K562 (cell line): Measurements from ENCODE around the gene FKBP2. TPM values are rescaled to one million over a fixed set of nuclear protein-coding genes. Genes with fewer than 3 reads are reported as not detected.
A peak's percentile ranks its signal among the peaks of the same experiment; 100 is the strongest.

ENCODE experiments used
- FOXA1 ChIP-seq: fragments of 450-650 bp; IDR thresholded peaks from 2 replicates; pipeline ENCODE4 v1.6.1; 2016; ENCODE audit warnings: mild to moderate bottlenecking, borderline replicate concordance
- FOXP1 ChIP-seq: sonication (generic); formaldehyde crosslinking; IDR thresholded peaks from 2 replicates; pipeline ENCODE4 v1.8.0; 2022; ENCODE audit warnings: mild to moderate bottlenecking, missing genetic modification reagents
- HMG20B ChIP-seq: fragments of 250-450 bp; sonication (Bioruptor Pico); IDR thresholded peaks from 2 replicates; pipeline ENCODE4 v1.5.0; 2021; ENCODE audit warnings: mild to moderate bottlenecking
- NBN ChIP-seq: fragments of 450-650 bp; IDR thresholded peaks from 2 replicates; pipeline ENCODE4 v1.6.1; 2016; ENCODE audit warnings: low read depth, mild to moderate bottlenecking
- NCOA1 ChIP-seq: fragments of 450-650 bp; IDR thresholded peaks from 2 replicates; pipeline ENCODE4 v1.6.1; 2016; ENCODE audit warnings: low read depth
- PHF20 ChIP-seq: fragments of 450-650 bp; IDR thresholded peaks from 2 replicates; pipeline ENCODE4 v1.6.1; 2018; ENCODE audit not compliant: partially characterized antibody
- POLR2A ChIP-seq: fragments of 450-650 bp; conservative IDR thresholded peaks from 2 replicates; pipeline ENCODE4 v1.6.1; 2016
- PRPF4 ChIP-seq: fragments of 200-400 bp; formaldehyde crosslinking; IDR thresholded peaks from one replicate; pipeline ENCODE4 v1.6.1; 2017; ENCODE audit warnings: low read length, low read depth, mild to moderate bottlenecking; ENCODE audit not compliant: insufficient read depth, poor library complexity, severe bottlenecking
- PYGO2 ChIP-seq: fragments of 450-650 bp; IDR thresholded peaks from 2 replicates; pipeline ENCODE4 v1.6.1; 2016; ENCODE audit warnings: mild to moderate bottlenecking, missing genetic modification characterization, moderate library complexity, missing compliant biosample characterization
- RBBP5 ChIP-seq: fragments of 200-600 bp; sonication (generic); IDR thresholded peaks from 2 replicates; pipeline ENCODE4 v1.6.1; 2012; ENCODE audit warnings: borderline replicate concordance, mild to moderate bottlenecking, low read length, control low read depth, inconsistent platforms; ENCODE audit not compliant: insufficient read depth, poor library complexity, severe bottlenecking
- RBM15 ChIP-seq: fragments of 200-400 bp; formaldehyde crosslinking; IDR thresholded peaks from 2 replicates; pipeline ENCODE4 v1.6.1; 2018; ENCODE audit warnings: mild to moderate bottlenecking, low read length, moderate library complexity; ENCODE audit not compliant: insufficient read depth
- RHOXF2B ChIP-seq: fragments of 250-450 bp; sonication (Bioruptor Pico); conservative IDR thresholded peaks from 2 replicates; pipeline ENCODE4 v1.5.1; 2021
- SMARCA4 ChIP-seq: fragments of 450-650 bp; IDR thresholded peaks from 2 replicates; pipeline ENCODE4 v1.6.1; 2016
- TAL1 ChIP-seq: fragments of 450-650 bp; IDR thresholded peaks from 2 replicates; pipeline ENCODE4 v1.6.1; 2016; ENCODE audit warnings: mild to moderate bottlenecking
- TCFL5 ChIP-seq: fragments of 250-450 bp; sonication (Bioruptor Pico); conservative IDR thresholded peaks from 2 replicates; pipeline ENCODE4 v1.6.1; 2021; ENCODE audit warnings: mild to moderate bottlenecking, moderate library complexity, matching md5 sums
- ZFP30 ChIP-seq: fragments of 250-450 bp; sonication (Bioruptor Pico); IDR thresholded peaks from 2 replicates; pipeline ENCODE4 v1.8.0; 2022; ENCODE audit warnings: moderate library complexity, mild to moderate bottlenecking, inconsistent platforms, borderline replicate concordance
- ZNF668 ChIP-seq: fragments of 250-450 bp; sonication (Bioruptor Pico); IDR thresholded peaks from 2 replicates; pipeline ENCODE4 v1.8.0; 2022; ENCODE audit warnings: mild to moderate bottlenecking, inconsistent platforms
- polyA plus RNA-seq, 8 experiments: library from polyadenylated mRNA; depleted of rRNA in 4 of 8; stranded (reverse) in 5 of 8; unstranded in 3 of 8; fragments of >200 nt; fragmentation: Nextera tagmentation in 2 of 8; fragmentation: Illumina TruSeq in 1 of 8; extraction: Ambion mirVana in 2 of 8; extraction: Trizol in 1 of 8; gene quantifications; 2 replicates each; pipeline versions ENCODE4 v1.2.1 to v1.2.3, GENCODE V29; 2011 to 2014; ENCODE audit warnings: inconsistent platforms in 1 of 8, missing spikeins in 1 of 8
- total RNA-seq, 7 experiments: library from RNA; depleted of rRNA in 6 of 7; stranded (reverse); fragments of >200 nt in 6 of 7; fragmentation: Illumina TruSeq in 2 of 7; extraction: Trizol in 2 of 7; gene quantifications; 2 replicates each; pipeline versions ENCODE4 v1.2.1 to v1.2.3, GENCODE V29; 2011 to 2021; ENCODE audit warnings: low replicate concordance in 1 of 7
- TF ChIP-seq, protein P1 (sequence below): fragments of 200-400 bp; formaldehyde crosslinking; IDR thresholded peaks from 2 replicates; pipeline ENCODE4 v1.6.1; 2017; ENCODE audit warnings: mild to moderate bottlenecking, low read depth, low read length, moderate library complexity
- TF ChIP-seq, protein P2 (sequence below): fragments of 250-450 bp; sonication (Bioruptor Pico); IDR thresholded peaks from 2 replicates; pipeline ENCODE4 v1.5.0; 2021; ENCODE audit warnings: mild to moderate bottlenecking, borderline replicate concordance
- TF ChIP-seq, protein P3 (sequence below), 2 experiments: fragments of 450-650 bp in 1 of 2; IDR thresholded peaks; 2 replicates each; pipeline ENCODE4 v1.6.1; 2011 to 2017; ENCODE audit warnings: low read depth in 2 of 2, antibody characterized with exemption in 1 of 2, borderline replicate concordance in 1 of 2, low read length in 1 of 2, mild to moderate bottlenecking in 1 of 2, mixed read lengths in 1 of 2; ENCODE audit not compliant: control insufficient read depth in 1 of 2

Gene FKBP2
- total and polyA plus RNA-seq, 9 of the 15 experiments (the other 6 are each of a cell fraction or from before 2014, with no cell fraction given): 3.5 to 151 (median 58.1) TPM

DNA sequence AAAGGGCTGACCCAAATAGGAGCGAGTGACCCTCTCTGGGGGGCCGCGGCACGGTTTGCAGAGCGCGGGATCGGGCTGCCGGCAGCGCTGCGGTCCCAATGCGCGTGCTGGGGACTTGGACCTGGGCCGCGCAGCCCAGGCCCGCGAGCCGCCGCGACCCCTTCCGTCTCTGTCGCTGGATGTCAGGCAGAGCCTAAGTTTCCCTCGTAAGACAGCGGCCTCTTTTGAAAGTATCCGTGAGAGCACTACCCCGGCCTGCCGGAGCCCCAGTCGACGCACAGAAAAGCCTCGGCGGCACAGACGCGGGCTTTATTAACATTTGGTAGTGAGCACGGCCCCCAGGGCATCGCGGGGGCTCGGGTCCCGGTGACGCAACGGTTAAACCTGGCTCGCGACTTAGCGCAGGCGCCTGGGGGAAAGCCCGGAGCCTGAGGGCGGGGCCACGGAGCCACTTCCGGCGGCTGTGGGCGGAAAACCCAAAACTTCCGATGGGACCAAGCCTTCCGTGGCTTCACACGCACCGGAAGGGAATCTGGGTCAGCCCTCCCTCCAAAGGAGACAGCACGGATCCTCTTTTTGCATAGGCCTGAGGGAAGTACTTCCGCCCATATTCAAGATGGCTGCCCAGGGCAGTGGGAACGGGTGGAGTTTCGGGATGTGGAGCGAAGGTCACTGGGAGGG lies 28.8 kb downstream of the FKBP2 start (continued):
- TF ChIP-seq FOXA1 (no peak), PYGO2 (tag) (no peak), NBN (no peak), RBM15 (no peak), SMARCA4 (no peak), TCFL5 (CRISPR knock-in tag) (no peak), ZFP30 (CRISPR knock-in tag) (peak; percentile 60; the same call in 1 of the 2 replicates), TAL1 (no peak), HMG20B (no peak), NCOA1 (peak; percentile 93), ZNF668 (CRISPR knock-in tag) (no peak), PHF20 (peak; percentile 56), PRPF4 (no peak), RHOXF2B (CRISPR knock-in tag) (no peak), POLR2A (peak; percentile 77), RBBP5 (peak; percentile 8), FOXP1 (CRISPR knock-in tag) (no peak)
- TF ChIP-seq, protein P1, sequence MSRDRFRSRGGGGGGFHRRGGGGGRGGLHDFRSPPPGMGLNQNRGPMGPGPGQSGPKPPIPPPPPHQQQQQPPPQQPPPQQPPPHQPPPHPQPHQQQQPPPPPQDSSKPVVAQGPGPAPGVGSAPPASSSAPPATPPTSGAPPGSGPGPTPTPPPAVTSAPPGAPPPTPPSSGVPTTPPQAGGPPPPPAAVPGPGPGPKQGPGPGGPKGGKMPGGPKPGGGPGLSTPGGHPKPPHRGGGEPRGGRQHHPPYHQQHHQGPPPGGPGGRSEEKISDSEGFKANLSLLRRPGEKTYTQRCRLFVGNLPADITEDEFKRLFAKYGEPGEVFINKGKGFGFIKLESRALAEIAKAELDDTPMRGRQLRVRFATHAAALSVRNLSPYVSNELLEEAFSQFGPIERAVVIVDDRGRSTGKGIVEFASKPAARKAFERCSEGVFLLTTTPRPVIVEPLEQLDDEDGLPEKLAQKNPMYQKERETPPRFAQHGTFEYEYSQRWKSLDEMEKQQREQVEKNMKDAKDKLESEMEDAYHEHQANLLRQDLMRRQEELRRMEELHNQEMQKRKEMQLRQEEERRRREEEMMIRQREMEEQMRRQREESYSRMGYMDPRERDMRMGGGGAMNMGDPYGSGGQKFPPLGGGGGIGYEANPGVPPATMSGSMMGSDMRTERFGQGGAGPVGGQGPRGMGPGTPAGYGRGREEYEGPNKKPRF: no peak
- TF ChIP-seq, protein P2, sequence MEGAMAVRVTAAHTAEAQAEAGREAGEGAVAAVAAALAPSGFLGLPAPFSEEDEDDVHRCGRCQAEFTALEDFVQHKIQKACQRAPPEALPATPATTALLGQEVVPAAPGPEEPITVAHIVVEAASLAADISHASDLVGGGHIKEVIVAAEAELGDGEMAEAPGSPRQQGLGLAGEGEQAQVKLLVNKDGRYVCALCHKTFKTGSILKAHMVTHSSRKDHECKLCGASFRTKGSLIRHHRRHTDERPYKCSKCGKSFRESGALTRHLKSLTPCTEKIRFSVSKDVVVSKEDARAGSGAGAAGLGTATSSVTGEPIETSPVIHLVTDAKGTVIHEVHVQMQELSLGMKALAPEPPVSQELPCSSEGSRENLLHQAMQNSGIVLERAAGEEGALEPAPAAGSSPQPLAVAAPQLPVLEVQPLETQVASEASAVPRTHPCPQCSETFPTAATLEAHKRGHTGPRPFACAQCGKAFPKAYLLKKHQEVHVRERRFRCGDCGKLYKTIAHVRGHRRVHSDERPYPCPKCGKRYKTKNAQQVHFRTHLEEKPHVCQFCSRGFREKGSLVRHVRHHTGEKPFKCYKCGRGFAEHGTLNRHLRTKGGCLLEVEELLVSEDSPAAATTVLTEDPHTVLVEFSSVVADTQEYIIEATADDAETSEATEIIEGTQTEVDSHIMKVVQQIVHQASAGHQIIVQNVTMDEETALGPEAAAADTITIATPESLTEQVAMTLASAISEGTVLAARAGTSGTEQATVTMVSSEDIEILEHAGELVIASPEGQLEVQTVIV: no peak
- TF ChIP-seq, protein P3, sequence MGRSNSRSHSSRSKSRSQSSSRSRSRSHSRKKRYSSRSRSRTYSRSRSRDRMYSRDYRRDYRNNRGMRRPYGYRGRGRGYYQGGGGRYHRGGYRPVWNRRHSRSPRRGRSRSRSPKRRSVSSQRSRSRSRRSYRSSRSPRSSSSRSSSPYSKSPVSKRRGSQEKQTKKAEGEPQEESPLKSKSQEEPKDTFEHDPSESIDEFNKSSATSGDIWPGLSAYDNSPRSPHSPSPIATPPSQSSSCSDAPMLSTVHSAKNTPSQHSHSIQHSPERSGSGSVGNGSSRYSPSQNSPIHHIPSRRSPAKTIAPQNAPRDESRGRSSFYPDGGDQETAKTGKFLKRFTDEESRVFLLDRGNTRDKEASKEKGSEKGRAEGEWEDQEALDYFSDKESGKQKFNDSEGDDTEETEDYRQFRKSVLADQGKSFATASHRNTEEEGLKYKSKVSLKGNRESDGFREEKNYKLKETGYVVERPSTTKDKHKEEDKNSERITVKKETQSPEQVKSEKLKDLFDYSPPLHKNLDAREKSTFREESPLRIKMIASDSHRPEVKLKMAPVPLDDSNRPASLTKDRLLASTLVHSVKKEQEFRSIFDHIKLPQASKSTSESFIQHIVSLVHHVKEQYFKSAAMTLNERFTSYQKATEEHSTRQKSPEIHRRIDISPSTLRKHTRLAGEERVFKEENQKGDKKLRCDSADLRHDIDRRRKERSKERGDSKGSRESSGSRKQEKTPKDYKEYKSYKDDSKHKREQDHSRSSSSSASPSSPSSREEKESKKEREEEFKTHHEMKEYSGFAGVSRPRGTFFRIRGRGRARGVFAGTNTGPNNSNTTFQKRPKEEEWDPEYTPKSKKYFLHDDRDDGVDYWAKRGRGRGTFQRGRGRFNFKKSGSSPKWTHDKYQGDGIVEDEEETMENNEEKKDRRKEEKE (IDR thresholded peaks at IDR 0.05; ENCODE audit: borderline replicate concordance in 1 of 2, control insufficient read depth in 1 of 2, low read depth in 2 of 2, low read length in 1 of 2): peak in 1 of 2 experiments; percentile 78; a peak in 2 of 4 replicates
